GM23338 (cell line): ENCODE results near the gene PDGFRA. TPM values are rescaled to one million over a fixed set of nuclear protein-coding genes. Genes with fewer than 3 reads are reported as not detected.

Source experiments
- ATAC-seq: fragments of 200-7000 bp; cut with Tn5 transposase; 3 replicates; pipeline ENCODE4 v1.9.1; 2020
- DNase-seq: peaks from one replicate; pipeline ENCODE4 v3.0.0-alpha.2; 2015; ENCODE audit warnings: low spot score
- H2AFZ ChIP-seq: fragments of 200-600 bp; sonication (generic); 2 replicates; pipeline ENCODE4 v1.8.0; 2016; ENCODE audit warnings: antibody characterized with exemption, mild to moderate bottlenecking, moderate library complexity
- H3F3A ChIP-seq: fragments of 200-600 bp; sonication (generic); replicated peaks from 2 replicates; pipeline ENCODE4 v1.8.0; 2017; ENCODE audit warnings: antibody characterized with exemption, mixed run types, low read depth
- H3K27ac ChIP-seq: fragments of 200-600 bp; sonication (generic); 2 replicates; pipeline ENCODE4 v1.6.1; 2016; ENCODE audit warnings: low read depth
- H3K27me3 ChIP-seq: fragments of 200-600 bp; sonication (generic); 2 replicates; pipeline ENCODE4 v1.8.0; 2016; ENCODE audit warnings: mild to moderate bottlenecking, mixed run types, moderate library complexity; ENCODE audit not compliant: insufficient read depth
- H3K36me3 ChIP-seq: fragments of 200-600 bp; sonication (generic); 2 replicates; pipeline ENCODE4 v1.8.0; 2016; ENCODE audit warnings: mild to moderate bottlenecking; ENCODE audit not compliant: insufficient read depth
- H3K4me1 ChIP-seq: fragments of 200-600 bp; sonication (generic); 2 replicates; pipeline ENCODE4 v1.8.0; 2016; ENCODE audit warnings: mild to moderate bottlenecking, moderate library complexity; ENCODE audit not compliant: insufficient read depth
- H3K4me2 ChIP-seq: fragments of 200-600 bp; sonication (generic); 2 replicates; pipeline ENCODE4 v1.7.1; 2017; ENCODE audit warnings: mixed run types
- H3K4me3 ChIP-seq: fragments of 200-600 bp; sonication (generic); 2 replicates; pipeline ENCODE4 v1.6.1; 2016; ENCODE audit warnings: mixed run types
- H3K79me2 ChIP-seq: fragments of 200-600 bp; sonication (generic); replicated peaks from 2 replicates; pipeline ENCODE4 v1.8.0; 2017; ENCODE audit warnings: mild to moderate bottlenecking; ENCODE audit not compliant: insufficient read depth
- H3K9me2 ChIP-seq: fragments of 200-600 bp; sonication (generic); 2 replicates; pipeline ENCODE4 v1.8.0; 2017; ENCODE audit not compliant: insufficient read depth
- H4K20me1 ChIP-seq: fragments of 200-600 bp; sonication (generic); replicated peaks from 2 replicates; pipeline ENCODE4 v1.8.0; 2017; ENCODE audit warnings: mild to moderate bottlenecking; ENCODE audit not compliant: insufficient read depth
- H3K27ac Mint-ChIP-seq: 2 replicates; pipeline ENCODE4 v1.8.0; 2020; ENCODE audit warnings: inconsistent platforms, mild to moderate bottlenecking, moderate library complexity, mixed read lengths
- H3K27me3 Mint-ChIP-seq: 3 replicates; pipeline ENCODE4 v1.8.0; 2022; ENCODE audit warnings: low read depth, mild to moderate bottlenecking, moderate library complexity, mixed read lengths, inconsistent platforms; ENCODE audit not compliant: insufficient read depth, poor library complexity
- H3K36me3 Mint-ChIP-seq: 3 replicates; pipeline ENCODE4 v1.8.0; 2021; ENCODE audit warnings: low read depth, mild to moderate bottlenecking, inconsistent platforms, moderate library complexity, mixed read lengths
- H3K4me1 Mint-ChIP-seq: 3 replicates; pipeline ENCODE4 v1.8.0; 2020; ENCODE audit warnings: mild to moderate bottlenecking, inconsistent platforms, mixed read lengths
- H3K4me3 Mint-ChIP-seq: 3 replicates; pipeline ENCODE4 v1.8.0; 2021; ENCODE audit warnings: moderate library complexity, mild to moderate bottlenecking, inconsistent platforms, mixed read lengths
- H3K9me3 Mint-ChIP-seq: 3 replicates; pipeline ENCODE4 v1.8.0; 2020; ENCODE audit warnings: moderate library complexity, mild to moderate bottlenecking, inconsistent platforms, mixed read lengths
- CTCF ChIP-seq, 2 experiments: fragments of 200-600 bp in 1 of 2; sonication (generic) in 1 of 2; conservative IDR thresholded peaks; 2 replicates each; pipeline versions ENCODE4 v1.5.1 to v1.6.1; 2016 to 2017; ENCODE audit warnings: antibody characterized with exemption in 2 of 2, low read depth in 2 of 2, mild to moderate bottlenecking in 2 of 2, moderate library complexity in 1 of 2
- EZH2 ChIP-seq: fragments of 200-600 bp; sonication (generic); IDR thresholded peaks from one replicate; pipeline ENCODE4 v1.8.0; 2017; ENCODE audit warnings: antibody characterized with exemption, mild to moderate bottlenecking, low read depth; ENCODE audit not compliant: unreplicated experiment
- EZH2phosphoT487 ChIP-seq: fragments of 200-600 bp; sonication (generic); IDR thresholded peaks from one replicate; pipeline ENCODE4 v1.8.1; 2018; ENCODE audit warnings: antibody characterized with exemption; ENCODE audit not compliant: unreplicated experiment
- NANOG ChIP-seq: IDR thresholded peaks from 2 replicates; pipeline ENCODE4 v1.6.1; 2016; ENCODE audit warnings: antibody characterized with exemption, borderline replicate concordance
- POLR2AphosphoS5 ChIP-seq: IDR thresholded peaks from 2 replicates; pipeline ENCODE4 v1.6.1; 2016; ENCODE audit warnings: antibody characterized with exemption, low read depth
- REST ChIP-seq: IDR thresholded peaks from one replicate; pipeline ENCODE4 v1.6.1; 2018; ENCODE audit warnings: antibody characterized with exemption; ENCODE audit not compliant: unreplicated experiment
- ZNF114 ChIP-seq: fragments of 250-450 bp; sonication (Bioruptor Pico); IDR thresholded peaks from 2 replicates; pipeline ENCODE4 v1.5.0; 2020; ENCODE audit warnings: mild to moderate bottlenecking, moderate library complexity
- ZNF462 ChIP-seq: fragments of 250-450 bp; sonication (Bioruptor Pico); IDR thresholded peaks from 2 replicates; pipeline ENCODE4 v1.5.0; 2020; ENCODE audit warnings: mild to moderate bottlenecking, moderate library complexity
- polyA plus RNA-seq: library from polyadenylated mRNA; unstranded; fragments of >200 nt; fragmentation: Nextera tagmentation; extraction: Ambion mirVana; gene quantifications from 2 replicates; pipeline ENCODE4 v1.2.1, GENCODE V29; 2016
- total RNA-seq: library from RNA; depleted of rRNA; stranded (reverse); fragments of >200 nt; shearing (Covaris generic); gene quantifications from 2 replicates; pipeline ENCODE4 v1.2.3, GENCODE V29; 2014

Gene PDGFRA
- total and polyA plus RNA-seq, 2 experiments from 2014 or later = 8.0 to 10.8 TPM

GRCh38 chr4:54209617-54210016 is 19.5 kb upstream of the PDGFRA start:
- peaks cover 3% of the 10 kb centered on the region for H3K27me3 Mint-ChIP-seq
- no peak overlapping the region for H3K27ac Mint-ChIP-seq
- H3K4me1 Mint-ChIP-seq = no peaks in the 10 kb centered on the region
- no peaks in the 10 kb centered on the region for H3K27me3 ChIP-seq
- H3K36me3 Mint-ChIP-seq = peaks cover 3% of the 10 kb centered on the region; the same call in 2 of the 3 replicates
- H3K9me3 Mint-ChIP-seq = peaks cover 3% of the 10 kb centered on the region; the same call in 2 of the 3 replicates
- ATAC-seq = no peak
- no peaks in the 10 kb centered on the region for H3F3A ChIP-seq
- no peak for TF ChIP-seq REST
- no peak for TF ChIP-seq CTCF (conservative IDR thresholded peaks at IDR 0.05; ENCODE audit: low read depth in 2 of 2)
- TF ChIP-seq ZNF462 = no peak
- TF ChIP-seq NANOG = no peak
- TF ChIP-seq EZH2 = no peak
- no peak for TF ChIP-seq ZNF114 (CRISPR knock-in tag)
- TF ChIP-seq EZH2phosphoT487 = no peak
- TF ChIP-seq POLR2AphosphoS5 = no peak
- H3K4me2 ChIP-seq = no peak overlapping the region
- 0 out of 2 replicates have a peak, but pooled peaks cover 5% of the 10 kb centered on the region for H3K9me2 ChIP-seq
- no peak overlapping the region for H3K27ac ChIP-seq
- H3K4me3 ChIP-seq = no peak overlapping the region
- H4K20me1 ChIP-seq = no peaks in the 10 kb centered on the region
- DNase-seq = no peak
- no peak overlapping the region for H3K4me3 Mint-ChIP-seq
- no peaks in the 10 kb centered on the region for H3K36me3 ChIP-seq
- no peaks in the 10 kb centered on the region for H3K4me1 ChIP-seq
- H3K79me2 ChIP-seq = no peaks in the 10 kb centered on the region
- H2AFZ ChIP-seq = no peak overlapping the region
